Activated B cell treated with CpG ODN at 0.5 μM for 24 hours (primary cell): Measurements from ENCODE around the gene ABCG1. TPM values are rescaled to one million over a fixed set of nuclear protein-coding genes. Genes with fewer than 3 reads are reported as not detected.
A peak's percentile ranks its signal among the peaks of the same experiment; 100 is the strongest.

Experiments used
- ATAC-seq: fragments of 200-7000 bp; cut with Tn5 transposase; one replicate; pipeline ENCODE4 v1.10.0; 2021; ENCODE audit warnings: low read depth, mild to moderate bottlenecking, moderate library complexity
- CTCF ChIA-PET: fragments of 350-600 bp; sonication (Branson Sonifier 250); formaldehyde crosslinking; loops from one replicate; lab custom pipeline; 2021; ENCODE audit warnings: antibody characterized with exemption; lab: Charles Lee
- POLR2A ChIA-PET: fragments of 350-600 bp; sonication (Branson Sonifier 250); formaldehyde crosslinking; loops from one replicate; lab custom pipeline; 2021; ENCODE audit warnings: antibody characterized with exemption; lab: Charles Lee
- DNase-seq: peaks from one replicate; pipeline ENCODE4 v3.0.0; 2022
- H3K27ac Mint-ChIP-seq: one replicate; pipeline ENCODE4 v1.8.0; 2020; ENCODE audit warnings: mixed read lengths
- H3K27me3 Mint-ChIP-seq: one replicate; pipeline ENCODE4 v1.8.0; 2021; ENCODE audit warnings: mixed read lengths
- H3K36me3 Mint-ChIP-seq: one replicate; pipeline ENCODE4 v1.8.0; 2021; ENCODE audit warnings: low read depth, mixed read lengths
- H3K4me1 Mint-ChIP-seq: one replicate; pipeline ENCODE4 v1.8.0; 2021; ENCODE audit warnings: mixed read lengths
- H3K4me3 Mint-ChIP-seq: one replicate; pipeline ENCODE4 v1.8.0; 2020; ENCODE audit warnings: mild to moderate bottlenecking, mixed read lengths
- H3K9me3 Mint-ChIP-seq: one replicate; pipeline ENCODE4 v1.8.0; 2020; ENCODE audit warnings: mixed read lengths
- CTCF ChIP-seq: fragments of 200-600 bp; IDR thresholded peaks from one replicate; pipeline ENCODE4 v1.8.0; 2022; ENCODE audit warnings: antibody characterized with exemption, mild to moderate bottlenecking
- intact Hi-C: fragments of 100-400 bp; cut with micrococcal nuclease; formaldehyde crosslinking; loops from one replicate; pipeline ENCODE4 v1.15.1; 2024
- total RNA-seq: library from RNA; stranded (reverse); gene quantifications from 2 replicates; pipeline ENCODE4 v1.2.3, GENCODE V29; 2022

The ABCG1 gene
- total RNA-seq, 1 donor from 2014 or later: 3.4 TPM

DNA sequence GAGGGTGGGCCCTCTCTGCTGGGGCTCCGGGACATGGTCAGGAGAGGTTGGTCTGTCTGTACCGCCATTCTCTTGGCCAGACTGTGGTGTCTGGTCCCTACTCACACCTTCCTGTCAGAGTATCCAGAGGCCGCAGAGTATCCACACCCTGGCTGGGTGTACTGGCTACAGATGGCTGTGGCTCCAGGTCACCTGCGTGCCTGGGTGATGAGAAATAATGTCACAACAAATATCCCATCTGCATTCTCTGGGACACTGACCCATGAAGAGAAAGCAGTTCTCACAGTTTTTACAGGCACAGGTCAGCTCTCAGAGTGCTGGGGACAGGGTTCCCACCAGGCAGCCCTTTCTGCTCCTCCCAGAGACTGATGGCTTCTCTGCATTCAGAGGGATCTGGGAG lies 37.4 kb downstream of the ABCG1 start:
- H3K4me1 Mint-ChIP-seq: peaks cover 46% of the 10 kb centered on the region
- no peak for TF ChIP-seq CTCF
- intact Hi-C loops: loop anchor here (5.0 kb wide), 1 partner anchor 439 kb away; no protein-coding TSS in a partner anchor
- no peak overlapping the region for H3K4me3 Mint-ChIP-seq
- DNase-seq: no peak
- CTCF ChIA-PET: interaction anchor here (1.5 to 3.9 kb wide), 2 partner anchors 92 to 111 kb away, joined by 5 to 18 read pairs; no protein-coding TSS in a partner anchor
- no peak for ATAC-seq
- no peaks in the 10 kb centered on the region for H3K9me3 Mint-ChIP-seq
- peaks cover 8% of the 10 kb centered on the region for H3K36me3 Mint-ChIP-seq
- POLR2A ChIA-PET: interaction anchor here (1.5 kb wide), 1 partner anchor 108 kb away, joined by 3 read pairs; no protein-coding TSS in a partner anchor
- no peak overlapping the region for H3K27ac Mint-ChIP-seq
- H3K27me3 Mint-ChIP-seq: no peaks in the 10 kb centered on the region

GRCh38 chr21:42257091-42257765 lies 38.3 kb downstream of the ABCG1 start:
- no peaks in the 10 kb centered on the region for H3K27me3 Mint-ChIP-seq
- no peak for DNase-seq
- H3K27ac Mint-ChIP-seq: no peak overlapping the region
- peaks cover 11% of the 10 kb centered on the region for H3K36me3 Mint-ChIP-seq
- H3K4me3 Mint-ChIP-seq: no peak overlapping the region
- no peak for ATAC-seq
- peaks cover 43% of the 10 kb centered on the region for H3K4me1 Mint-ChIP-seq
- ChIA-PET POLR2A (interaction anchor here (0.6 to 1.5 kb wide), 2 partner anchors 11 to 109 kb away, joined by 3 to 4 read pairs; no protein-coding TSS in a partner anchor), CTCF (interaction anchor here (1.3 to 3.9 kb wide), 3 partner anchors 92 to 112 kb away, joined by 3 to 18 read pairs (median 5); no protein-coding TSS in a partner anchor)
- intact Hi-C loops: loop anchor here (5.0 kb wide), 1 partner anchor 440 kb away; no protein-coding TSS in a partner anchor
- no peak for TF ChIP-seq CTCF
- no peaks in the 10 kb centered on the region for H3K9me3 Mint-ChIP-seq

DNA sequence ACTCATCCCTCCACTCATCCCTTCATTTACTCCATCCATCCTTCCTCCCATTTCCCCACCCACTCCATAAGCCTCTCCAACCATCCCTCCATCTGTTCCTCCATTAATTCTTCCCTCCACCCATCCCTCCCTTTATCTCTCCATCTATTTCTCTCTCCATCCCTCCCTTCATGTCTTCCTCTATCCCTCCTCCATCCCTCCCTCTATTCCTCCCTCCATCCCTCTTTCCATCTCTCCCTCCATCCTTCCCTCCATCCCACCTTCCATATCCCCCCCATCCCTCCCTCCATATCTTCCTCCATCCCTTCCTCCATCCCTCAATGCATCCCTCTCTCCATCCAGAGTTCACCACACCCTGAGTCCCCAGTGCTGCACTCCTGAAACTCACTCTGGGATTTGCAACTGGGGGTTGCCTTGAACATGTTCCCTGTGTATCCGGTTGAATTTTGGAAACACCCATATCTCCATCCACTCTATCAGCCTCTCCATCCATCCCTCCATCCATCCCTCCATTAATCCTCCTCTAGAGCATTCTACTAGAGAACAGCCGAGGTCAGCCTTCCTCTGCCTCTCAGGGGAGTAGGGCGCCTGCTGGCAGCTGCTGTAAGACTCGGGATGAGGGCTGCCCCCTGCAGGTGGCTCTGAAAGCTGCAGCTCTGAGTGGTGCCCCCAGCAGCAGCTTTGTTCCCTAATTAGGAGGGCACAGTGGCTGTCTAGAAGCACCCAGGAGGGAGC lies 39.4 kb downstream of the ABCG1 start:
- ATAC-seq (peak; percentile 97), DNase-seq (peak; percentile 73)
- Mint-ChIP-seq H3K27ac (no peak overlapping the region), H3K27me3 (no peaks in the 10 kb centered on the region), H3K36me3 (peaks cover 11% of the 10 kb centered on the region), H3K4me1 (peaks cover 43% of the 10 kb centered on the region), H3K4me3 (peak overlapping the region; percentile 1), H3K9me3 (no peaks in the 10 kb centered on the region)
- intact Hi-C loops: loop anchor here (1.0 to 5.0 kb wide), 6 partner anchors 9 to 441 kb away; no protein-coding TSS in a partner anchor
- CTCF ChIA-PET: interaction anchor here (0.6 to 5.2 kb wide), 34 partner anchors 9 to 278 kb away, joined by 3 to 103 read pairs (median 6); partner anchors contain the start of gene ABCG1
- POLR2A ChIA-PET: interaction anchor here (0.7 to 1.2 kb wide), 2 partner anchors 25 to 113 kb away, joined by 3 to 4 read pairs; no protein-coding TSS in a partner anchor
- peak; percentile 78 for TF ChIP-seq CTCF

DNA sequence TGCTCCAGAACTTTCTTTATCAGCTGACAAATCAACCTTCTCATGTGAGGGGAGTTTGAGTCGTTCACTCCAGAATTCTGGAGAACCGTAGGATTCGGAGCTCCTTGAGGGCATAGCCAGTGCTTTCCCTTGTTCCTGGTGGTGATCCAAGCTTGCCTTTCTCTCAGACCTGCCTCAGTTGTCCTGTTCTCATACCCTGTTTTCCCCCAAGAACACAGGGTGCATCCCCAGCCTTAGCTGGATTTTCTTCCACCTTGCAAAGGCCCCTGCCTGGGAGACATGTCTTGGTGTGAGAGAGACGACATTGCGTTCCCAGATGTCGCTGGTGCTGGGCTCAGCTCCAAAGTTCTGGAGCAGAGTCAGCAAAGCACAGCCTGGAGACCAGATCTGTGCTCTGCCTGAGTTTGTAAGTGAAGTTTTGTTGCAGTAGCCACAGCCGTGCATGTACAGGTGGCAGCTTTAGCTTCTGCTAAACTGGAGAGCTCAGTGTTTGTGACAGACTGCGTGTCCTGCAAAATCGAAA lies 40.0 kb downstream of the ABCG1 start:
- POLR2A ChIA-PET: interaction anchor here (0.7 to 1.2 kb wide), 2 partner anchors 26 to 113 kb away, joined by 3 to 4 read pairs; no protein-coding TSS in a partner anchor
- Mint-ChIP-seq H3K27me3 (no peaks in the 10 kb centered on the region), H3K27ac (no peak overlapping the region), H3K9me3 (no peaks in the 10 kb centered on the region), H3K4me1 (peaks cover 38% of the 10 kb centered on the region), H3K4me3 (no peak overlapping the region), H3K36me3 (peaks cover 11% of the 10 kb centered on the region)
- TF ChIP-seq CTCF: no peak
- DNase-seq: no peak
- CTCF ChIA-PET: interaction anchor here (0.7 to 5.2 kb wide), 33 partner anchors 9 to 278 kb away, joined by 3 to 103 read pairs (median 6); partner anchors contain the start of gene ABCG1
- no peak for ATAC-seq
- intact Hi-C loops: loop anchor here (1.0 to 5.0 kb wide), 6 partner anchors 10 to 442 kb away; no protein-coding TSS in a partner anchor
